Measurements from ENCODE around the gene CTNNB1. TPM values are rescaled to one million over a fixed set of nuclear protein-coding genes. Genes with fewer than 3 reads are reported as not detected.

The CTNNB1 gene
- total RNA-seq, 2 donors from 2014 or later: 405 to 467 TPM

DNA sequence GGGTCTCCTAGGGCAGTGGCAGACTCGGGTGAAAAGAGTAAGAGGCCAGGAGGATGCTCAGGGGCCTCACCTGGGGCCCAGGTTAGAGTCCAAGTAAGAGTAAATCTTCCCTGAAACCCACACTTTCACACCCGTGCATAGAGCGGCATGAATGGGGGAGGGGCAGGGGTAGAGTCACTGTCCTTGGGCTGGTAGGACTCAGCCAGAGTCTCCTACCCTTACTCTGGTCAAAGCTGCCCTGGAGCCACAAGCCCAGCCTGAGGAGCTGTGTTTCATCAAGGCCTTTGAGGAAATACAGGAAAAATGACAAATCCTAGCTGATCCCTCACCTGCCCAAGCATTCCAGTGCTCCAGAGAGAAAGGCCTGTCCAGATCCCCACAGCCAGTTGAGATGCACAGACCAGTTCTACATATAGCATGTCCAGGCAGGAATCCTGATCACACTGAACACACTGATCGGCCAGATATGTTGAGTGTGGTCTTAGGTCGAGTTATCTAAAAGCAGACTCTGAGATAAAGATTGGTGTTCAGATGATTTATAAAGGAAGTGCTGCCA is 16.7 kb upstream of the CTNNB1 start:
- Histone ChIP-seq H3K27me3 (replicated peaks; ENCODE audit: insufficient read depth) (no peaks in the 10 kb centered on the region), H3K27ac (no peak overlapping the region), H3K4me3 (no peak overlapping the region), H3K4me1 (replicated peaks) (no peaks in the 10 kb centered on the region), H3K9me3 (no peaks in the 10 kb centered on the region), H3K36me3 (no peaks in the 10 kb centered on the region)
- WGBS: 69% methylated on average over 5 of the region's 5 CpGs
- DNase-seq (ENCODE audit: low spot score): no peak
- no peak for TF ChIP-seq POLR2AphosphoS5 (IDR thresholded peaks at IDR 0.05)
- TF ChIP-seq, protein P1, sequence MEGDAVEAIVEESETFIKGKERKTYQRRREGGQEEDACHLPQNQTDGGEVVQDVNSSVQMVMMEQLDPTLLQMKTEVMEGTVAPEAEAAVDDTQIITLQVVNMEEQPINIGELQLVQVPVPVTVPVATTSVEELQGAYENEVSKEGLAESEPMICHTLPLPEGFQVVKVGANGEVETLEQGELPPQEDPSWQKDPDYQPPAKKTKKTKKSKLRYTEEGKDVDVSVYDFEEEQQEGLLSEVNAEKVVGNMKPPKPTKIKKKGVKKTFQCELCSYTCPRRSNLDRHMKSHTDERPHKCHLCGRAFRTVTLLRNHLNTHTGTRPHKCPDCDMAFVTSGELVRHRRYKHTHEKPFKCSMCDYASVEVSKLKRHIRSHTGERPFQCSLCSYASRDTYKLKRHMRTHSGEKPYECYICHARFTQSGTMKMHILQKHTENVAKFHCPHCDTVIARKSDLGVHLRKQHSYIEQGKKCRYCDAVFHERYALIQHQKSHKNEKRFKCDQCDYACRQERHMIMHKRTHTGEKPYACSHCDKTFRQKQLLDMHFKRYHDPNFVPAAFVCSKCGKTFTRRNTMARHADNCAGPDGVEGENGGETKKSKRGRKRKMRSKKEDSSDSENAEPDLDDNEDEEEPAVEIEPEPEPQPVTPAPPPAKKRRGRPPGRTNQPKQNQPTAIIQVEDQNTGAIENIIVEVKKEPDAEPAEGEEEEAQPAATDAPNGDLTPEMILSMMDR (IDR thresholded peaks at IDR 0.05): no peak
- no peak for TF ChIP-seq POLR2A (IDR thresholded peaks at IDR 0.05)
- intact Hi-C loops (cut with DNase I): no loop called here

DNA sequence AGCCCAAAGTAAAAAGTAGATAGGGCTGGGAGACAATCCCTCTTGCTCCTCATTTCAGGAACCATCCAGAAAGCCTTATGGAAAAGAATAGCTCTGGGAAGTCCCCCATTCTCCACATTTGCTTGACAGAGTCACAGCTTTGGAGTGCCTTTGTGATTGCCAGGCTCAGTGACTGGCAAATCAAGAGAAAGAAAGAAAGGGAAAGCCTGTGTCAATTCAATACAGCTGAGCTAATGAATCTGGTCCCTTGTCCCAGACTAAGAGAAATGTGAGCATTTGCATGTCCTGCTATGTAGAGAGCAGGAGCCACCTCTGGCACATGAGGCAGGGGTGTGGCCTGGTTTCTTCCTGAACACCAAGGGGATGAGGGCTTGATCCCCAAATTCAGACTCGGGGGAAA is 14.9 kb upstream of the CTNNB1 start:
- WGBS: 27% methylated on average over 1 of the region's 1 CpG
- H3K4me1 ChIP-seq (replicated peaks): no peaks in the 10 kb centered on the region
- no peaks in the 10 kb centered on the region for H3K9me3 ChIP-seq
- H3K27me3 ChIP-seq (replicated peaks; ENCODE audit: insufficient read depth): no peaks in the 10 kb centered on the region
- TF ChIP-seq, protein P1 (IDR thresholded peaks at IDR 0.05): no peak
- TF ChIP-seq POLR2A (IDR thresholded peaks at IDR 0.05) (no peak), POLR2AphosphoS5 (IDR thresholded peaks at IDR 0.05) (no peak)
- intact Hi-C loops (cut with DNase I): no loop called here
- no peak overlapping the region for H3K27ac ChIP-seq
- H3K4me3 ChIP-seq: no peak overlapping the region
- no peak for DNase-seq (ENCODE audit: low spot score)
- H3K36me3 ChIP-seq: no peaks in the 10 kb centered on the region

DNA sequence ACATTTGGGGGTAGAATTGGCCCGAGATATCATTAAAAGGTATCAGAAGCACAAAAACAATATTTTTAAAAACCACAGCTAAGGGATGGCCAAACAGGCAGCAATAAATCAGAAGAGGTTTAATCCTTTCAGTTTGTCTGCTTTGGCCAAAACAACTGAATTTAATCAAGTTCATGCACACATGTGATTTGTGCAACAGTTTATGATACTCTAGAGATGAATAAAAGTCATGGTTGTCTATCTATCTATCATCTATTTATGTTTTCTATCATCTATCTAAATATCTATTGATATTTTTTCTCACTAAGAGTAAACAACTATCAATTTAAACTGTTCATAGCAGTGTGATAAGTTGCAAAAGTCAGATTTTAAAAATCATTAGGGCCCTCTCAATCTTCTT is 13.0 kb upstream of the CTNNB1 start:
- Histone ChIP-seq H3K27me3 (replicated peaks; ENCODE audit: insufficient read depth) (no peaks in the 10 kb centered on the region), H3K9me3 (no peaks in the 10 kb centered on the region), H3K27ac (no peak overlapping the region), H3K4me3 (no peak overlapping the region), H3K4me1 (replicated peaks) (no peaks in the 10 kb centered on the region), H3K36me3 (no peaks in the 10 kb centered on the region)
- DNase-seq (ENCODE audit: low spot score): no peak
- intact Hi-C loops (cut with DNase I): no loop called here
- 72% methylated on average over 1 of the region's 1 CpG for WGBS
- TF ChIP-seq, protein P1 (IDR thresholded peaks at IDR 0.05): no peak
- TF ChIP-seq POLR2AphosphoS5 (IDR thresholded peaks at IDR 0.05): no peak
- no peak for TF ChIP-seq POLR2A (IDR thresholded peaks at IDR 0.05)

DNA sequence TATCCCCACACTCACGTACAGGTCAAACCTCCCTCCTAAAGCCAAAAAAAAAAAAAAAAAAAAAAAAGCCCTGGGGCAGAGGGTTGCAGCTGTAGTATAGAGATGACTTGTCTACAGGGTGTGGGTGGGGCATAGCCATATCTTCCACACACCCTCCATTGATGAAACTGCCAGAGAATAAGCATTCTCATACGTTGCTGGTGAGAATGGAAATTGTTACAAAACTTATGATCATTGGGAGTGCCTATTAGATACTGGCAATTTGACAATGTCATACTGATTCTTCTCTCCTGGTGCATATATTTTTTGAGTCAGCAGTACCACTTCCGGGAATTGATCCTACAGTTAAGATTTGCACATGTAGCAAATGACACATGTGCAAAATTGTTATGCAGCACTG is 11.0 kb upstream of the CTNNB1 start:
- Histone ChIP-seq H3K27ac (no peak overlapping the region), H3K4me1 (replicated peaks) (no peaks in the 10 kb centered on the region), H3K27me3 (replicated peaks; ENCODE audit: insufficient read depth) (no peaks in the 10 kb centered on the region), H3K9me3 (no peaks in the 10 kb centered on the region), H3K36me3 (no peaks in the 10 kb centered on the region), H3K4me3 (no peak overlapping the region)
- TF ChIP-seq POLR2A (IDR thresholded peaks at IDR 0.05): no peak
- TF ChIP-seq POLR2AphosphoS5 (IDR thresholded peaks at IDR 0.05): no peak
- TF ChIP-seq, protein P1 (IDR thresholded peaks at IDR 0.05): no peak
- WGBS: 86% methylated on average over 3 of the region's 3 CpGs
- no peak for DNase-seq (ENCODE audit: low spot score)
- intact Hi-C loops (cut with DNase I): no loop called here

DNA sequence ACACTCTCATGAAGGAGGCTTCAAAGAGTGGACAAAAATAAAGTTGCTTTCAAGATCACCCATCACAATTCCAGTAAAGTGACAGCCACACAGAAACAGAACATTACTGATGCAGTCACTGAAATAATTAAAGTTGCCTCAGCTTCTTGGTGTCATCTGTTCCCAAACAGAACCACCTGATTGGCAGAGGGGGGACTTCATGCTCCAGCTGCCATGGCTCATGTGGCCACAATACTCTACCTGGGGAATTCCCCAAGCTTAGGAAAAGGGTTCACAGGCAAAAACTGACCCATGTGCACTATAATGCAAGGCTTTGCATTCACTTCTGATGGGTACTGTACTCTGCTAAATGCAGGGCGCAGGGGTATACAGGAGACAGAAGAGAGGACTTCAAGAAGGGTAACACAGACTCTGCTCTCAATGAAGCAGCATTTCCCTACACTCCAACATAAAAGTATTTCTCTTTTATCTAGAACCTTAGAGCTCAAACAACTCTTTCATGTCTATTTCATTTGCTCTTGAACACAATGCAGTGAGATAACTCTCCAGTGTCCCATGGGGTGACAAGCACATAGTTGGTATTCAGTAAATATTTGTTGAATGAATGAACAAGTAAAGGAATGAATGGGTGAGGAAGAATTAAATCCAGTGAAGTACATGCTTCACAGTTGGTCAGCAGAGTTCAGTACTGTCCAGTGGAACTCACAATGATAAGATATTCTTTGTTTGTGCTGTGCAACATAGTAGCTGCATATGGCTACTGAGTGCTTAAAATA is 8.6 kb upstream of the CTNNB1 start:
- intact Hi-C loops (cut with DNase I): loop anchor here (10.0 kb wide), 1 partner anchor 476 kb away; no protein-coding TSS in a partner anchor
- H3K4me3 ChIP-seq: no peak overlapping the region
- 100% methylated on average over 1 of the region's 1 CpG for WGBS
- no peaks in the 10 kb centered on the region for H3K4me1 ChIP-seq (replicated peaks)
- H3K27ac ChIP-seq: no peak overlapping the region
- no peaks in the 10 kb centered on the region for H3K27me3 ChIP-seq (replicated peaks; ENCODE audit: insufficient read depth)
- H3K36me3 ChIP-seq: no peaks in the 10 kb centered on the region
- DNase-seq (ENCODE audit: low spot score): no peak
- TF ChIP-seq POLR2A (IDR thresholded peaks at IDR 0.05) (no peak), POLR2AphosphoS5 (IDR thresholded peaks at IDR 0.05) (no peak)
- TF ChIP-seq, protein P1 (IDR thresholded peaks at IDR 0.05): no peak
- no peaks in the 10 kb centered on the region for H3K9me3 ChIP-seq

Data from prostate gland (tissue), 2 donors.